HG02759 (cell line): ENCODE data around the gene DNAJC30.

Experiments used
- ATAC-seq: cut with Tn5 transposase; IDR thresholded peaks from one replicate; pipeline ENCODE4 v1.9.1; 2021; ENCODE audit warnings: mild to moderate bottlenecking, moderate library complexity; ENCODE audit not compliant: unreplicated experiment

The DNAJC30 gene

DNA sequence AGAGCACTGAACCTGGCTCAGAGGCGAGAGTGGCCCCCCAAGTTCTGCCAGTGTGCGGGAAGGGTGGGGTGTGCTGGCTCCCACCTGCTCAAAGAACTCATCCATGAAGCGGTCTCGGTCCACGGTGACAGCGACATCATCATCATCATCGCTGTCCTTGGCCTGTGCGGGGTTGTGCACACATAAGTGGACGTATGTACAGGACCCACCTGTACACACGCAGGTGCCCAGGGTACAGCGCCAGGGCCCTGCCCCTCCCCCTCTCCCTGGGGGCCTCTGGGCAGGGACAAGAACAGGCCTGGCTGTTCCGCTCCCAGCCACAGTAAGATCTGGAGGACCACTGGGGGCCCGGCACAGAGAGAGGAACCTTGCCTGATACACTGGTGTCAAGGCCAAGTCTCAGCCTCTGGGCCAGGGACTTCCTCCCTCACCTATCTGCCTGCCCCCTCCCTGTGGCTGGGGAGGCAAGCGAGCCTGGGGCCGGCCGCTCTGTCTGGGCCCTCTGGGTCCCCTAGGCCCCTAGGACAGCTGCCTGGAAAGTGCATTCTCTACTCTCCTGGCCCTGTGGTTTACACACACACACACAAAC lies 25.8 kb upstream of the DNAJC30 start:
- no peak for ATAC-seq

DNA sequence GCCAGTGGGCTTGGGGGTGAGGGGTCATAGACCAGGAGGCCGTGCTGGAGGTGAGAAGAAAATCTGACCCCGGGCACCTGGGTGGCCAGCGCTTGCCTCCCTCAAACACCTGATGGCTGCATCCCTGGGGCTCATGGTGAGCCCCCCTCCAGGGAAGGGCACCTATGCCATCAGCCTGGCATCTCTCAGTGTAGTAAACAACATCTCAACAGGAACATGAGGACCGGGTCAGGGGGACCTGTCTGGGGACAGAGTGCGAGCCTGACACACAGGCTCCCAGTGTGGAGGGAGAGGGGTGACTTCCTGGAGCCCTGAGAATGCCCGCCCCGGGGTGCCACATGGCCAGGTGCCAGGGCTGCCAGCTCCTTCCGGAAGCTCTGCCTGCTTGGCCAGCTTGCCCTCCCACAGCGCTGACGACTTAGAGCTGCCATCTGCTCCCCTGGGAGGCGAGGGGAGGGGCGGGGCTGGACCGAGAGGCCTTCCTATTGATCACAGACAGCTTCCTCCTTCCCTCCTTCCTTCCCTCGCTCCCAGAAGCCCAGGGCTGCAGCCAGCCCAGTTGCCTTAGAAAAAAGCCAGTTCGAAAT lies 23.9 kb upstream of the DNAJC30 start:
- ATAC-seq, result no peak

DNA sequence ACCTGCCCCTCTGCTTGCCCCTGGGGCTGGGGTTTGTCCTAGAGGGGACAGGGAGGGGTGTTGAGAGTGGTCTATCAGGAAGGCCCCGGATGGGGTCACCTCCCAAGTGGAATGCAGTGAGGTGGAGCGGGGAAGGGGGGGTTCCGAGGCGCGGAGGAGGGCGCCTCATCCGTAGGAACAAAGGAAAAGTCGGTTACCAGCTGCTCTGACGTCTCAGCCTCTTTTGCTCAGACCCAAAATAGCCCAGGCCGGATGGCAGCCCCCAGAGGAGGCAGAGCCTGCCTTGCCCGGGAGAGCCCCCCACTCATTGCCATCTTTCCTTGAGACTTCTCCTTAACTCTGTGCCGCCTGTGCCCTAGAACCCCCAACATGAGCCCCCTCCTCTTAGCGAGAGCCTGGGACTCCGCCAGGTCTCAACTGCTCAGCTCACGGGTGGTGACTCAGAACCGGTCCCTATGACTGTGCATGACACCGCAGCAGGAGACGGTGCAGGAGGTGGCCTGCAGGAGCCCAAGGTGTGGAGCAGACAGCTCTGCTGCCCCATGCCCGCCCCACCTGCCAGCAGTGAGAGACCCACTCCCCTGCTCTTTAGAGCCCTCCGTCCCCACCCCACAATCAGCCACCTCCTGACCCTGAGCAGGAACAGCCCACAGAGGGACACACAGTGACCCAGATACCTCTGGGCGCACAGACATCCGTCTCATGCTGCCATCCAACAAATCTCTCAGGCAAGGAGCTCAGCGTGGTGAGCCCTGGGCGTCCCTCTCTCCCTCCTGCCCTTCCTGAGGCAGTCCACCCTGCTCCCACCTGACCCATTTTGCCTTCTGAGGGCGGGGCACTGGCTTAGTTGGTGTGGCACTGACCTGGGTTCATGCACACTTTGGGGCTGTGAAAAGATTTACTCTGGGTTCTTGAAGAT lies 23.1 kb upstream of the DNAJC30 start:
- ATAC-seq, result no peak

DNA sequence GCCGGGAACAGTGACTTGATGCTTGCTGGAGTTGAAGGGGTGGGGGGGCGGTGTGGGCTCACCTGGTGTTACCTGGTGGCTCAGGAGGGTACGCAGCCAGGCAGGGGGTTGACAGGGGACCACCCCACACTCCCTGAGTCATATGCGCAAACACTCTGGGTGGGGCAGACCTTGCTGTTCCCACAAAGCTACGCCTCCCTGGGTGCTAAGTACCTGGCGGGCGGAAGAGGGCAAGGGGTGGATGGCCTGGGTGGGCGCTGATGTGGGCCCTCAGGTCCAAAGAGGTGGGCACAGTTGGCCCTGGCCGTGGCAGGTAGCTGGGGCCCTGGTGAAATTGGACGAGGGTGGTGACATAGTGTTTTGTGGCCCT lies 22.3 kb upstream of the DNAJC30 start:
- no peak for ATAC-seq

DNA sequence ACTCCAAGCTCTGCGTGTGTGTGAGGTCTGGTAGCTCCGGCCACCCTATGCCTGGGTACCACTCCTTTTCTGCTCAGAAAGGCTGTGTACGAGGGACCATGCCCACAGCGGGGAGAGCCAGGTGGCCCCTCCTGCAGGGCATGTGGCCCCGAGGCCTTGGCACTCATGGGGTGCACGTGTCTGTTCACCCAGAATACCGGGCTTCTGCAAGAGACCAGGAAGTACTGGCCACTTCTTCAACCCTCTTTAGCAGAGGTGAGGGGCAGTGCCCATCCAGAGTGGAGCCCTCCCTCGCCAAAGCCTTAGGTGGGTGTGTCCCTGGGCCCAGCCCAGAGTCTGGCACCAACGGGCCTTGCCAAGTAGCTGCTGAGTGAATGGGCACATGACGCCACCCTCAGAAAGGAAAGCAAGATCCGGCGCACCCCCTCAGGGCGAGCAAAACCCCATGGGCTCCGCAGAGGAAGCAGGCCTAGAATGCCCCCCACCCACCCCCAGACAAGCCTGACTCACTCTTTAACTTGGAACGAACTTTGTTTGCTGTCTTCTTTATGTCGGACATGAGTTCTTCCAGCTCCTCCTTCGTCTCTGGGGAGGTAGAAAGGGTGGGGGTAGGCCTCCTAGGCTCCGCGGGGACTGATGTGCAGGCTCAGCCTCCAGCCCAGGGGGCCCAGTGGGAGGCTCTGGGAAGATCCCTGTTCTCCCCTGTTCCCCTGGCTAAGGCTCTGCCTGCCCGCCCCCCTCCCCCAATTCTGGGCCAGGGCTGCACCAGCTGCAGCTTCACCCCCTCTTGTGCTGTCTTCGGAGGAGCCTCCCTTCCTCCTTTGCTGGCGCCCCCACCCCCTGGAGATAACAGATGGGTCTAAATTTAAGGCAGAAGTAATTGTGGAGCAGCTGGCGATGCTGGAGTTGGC lies 21.6 kb upstream of the DNAJC30 start:
- no peak for ATAC-seq

DNA sequence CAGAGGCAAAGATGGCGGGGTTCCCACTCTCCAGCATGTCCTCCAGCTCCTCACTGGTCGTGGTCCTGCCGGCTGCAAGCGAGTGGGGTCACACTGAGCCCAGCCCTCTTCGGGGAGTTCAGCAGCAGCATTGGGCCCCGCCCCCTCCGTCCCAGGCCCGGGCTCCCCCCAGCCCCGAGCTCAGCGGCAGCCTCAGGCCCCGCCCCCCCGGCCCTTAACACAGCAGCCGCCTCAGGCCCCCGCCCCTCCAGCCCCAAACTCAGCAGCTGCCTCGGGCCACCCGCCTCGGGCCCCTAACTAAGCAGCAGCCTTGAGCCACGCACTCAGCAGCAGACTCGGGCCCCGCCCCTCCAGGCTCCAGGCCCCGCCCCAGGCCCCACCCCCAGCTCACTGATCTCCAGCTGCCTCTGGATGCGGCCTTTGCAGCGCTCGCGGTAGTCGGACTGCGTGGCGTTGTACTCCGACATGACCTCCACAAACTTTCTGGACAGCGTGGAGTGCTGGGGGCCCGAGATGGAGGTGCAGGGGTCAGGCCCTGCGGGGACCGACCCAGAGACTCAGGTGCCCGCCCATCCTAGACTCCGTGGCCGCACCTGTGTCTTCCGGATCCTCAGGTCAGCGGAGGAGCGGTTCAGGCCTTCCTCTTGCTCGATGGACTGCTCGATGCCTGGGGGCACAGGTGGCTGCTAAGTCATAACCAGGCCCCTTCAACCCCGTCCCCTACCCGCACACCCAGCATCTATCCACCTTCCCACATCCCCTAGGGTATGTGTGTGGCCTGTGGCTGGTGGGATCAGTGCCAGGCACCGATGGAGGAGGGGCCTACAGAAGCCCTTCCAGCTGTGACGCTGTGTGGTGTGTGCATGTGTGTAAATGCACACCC lies 20.7 kb upstream of the DNAJC30 start:
- ATAC-seq, result no peak

DNA sequence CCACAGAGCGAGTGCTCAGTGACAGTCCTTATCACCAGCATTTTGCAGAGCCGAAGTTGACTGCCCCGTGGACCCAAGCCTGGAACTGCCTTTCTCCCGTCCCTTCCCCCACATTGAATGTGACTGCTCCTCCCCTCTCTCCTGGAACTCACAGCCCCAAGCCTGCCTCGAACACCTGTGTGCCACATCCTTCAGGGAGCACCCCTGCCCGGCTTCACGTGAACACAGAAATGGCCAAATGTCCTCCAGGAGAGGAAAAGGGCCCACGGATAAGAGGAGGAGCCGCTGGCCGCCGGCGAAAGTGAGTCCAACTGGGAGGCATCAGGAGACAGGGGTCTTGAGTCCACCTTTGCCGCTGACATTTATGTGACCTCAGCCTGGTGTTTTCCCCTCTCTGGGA lies 20.0 kb upstream of the DNAJC30 start:
- no peak for ATAC-seq

DNA sequence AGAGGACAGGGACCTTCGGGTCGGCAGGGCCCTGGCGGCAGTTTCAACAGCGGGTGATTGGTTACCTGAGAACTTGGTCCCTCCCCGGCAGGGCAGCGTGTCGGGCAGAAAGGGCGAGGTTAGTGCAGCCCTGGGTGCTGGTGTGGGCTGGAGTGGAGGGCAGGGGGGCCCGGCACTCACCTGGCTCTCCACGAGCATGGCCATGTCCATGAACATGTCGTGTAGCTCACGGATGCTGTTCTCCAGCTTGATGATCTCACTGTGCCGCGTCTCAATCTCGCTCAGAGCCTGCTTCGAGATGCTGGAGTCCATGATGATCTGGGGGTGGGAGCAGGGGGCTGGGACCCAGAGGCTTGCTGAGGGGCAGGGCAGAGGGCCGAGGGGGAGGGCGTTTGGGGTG lies 19.4 kb upstream of the DNAJC30 start:
- ATAC-seq, result no peak

DNA sequence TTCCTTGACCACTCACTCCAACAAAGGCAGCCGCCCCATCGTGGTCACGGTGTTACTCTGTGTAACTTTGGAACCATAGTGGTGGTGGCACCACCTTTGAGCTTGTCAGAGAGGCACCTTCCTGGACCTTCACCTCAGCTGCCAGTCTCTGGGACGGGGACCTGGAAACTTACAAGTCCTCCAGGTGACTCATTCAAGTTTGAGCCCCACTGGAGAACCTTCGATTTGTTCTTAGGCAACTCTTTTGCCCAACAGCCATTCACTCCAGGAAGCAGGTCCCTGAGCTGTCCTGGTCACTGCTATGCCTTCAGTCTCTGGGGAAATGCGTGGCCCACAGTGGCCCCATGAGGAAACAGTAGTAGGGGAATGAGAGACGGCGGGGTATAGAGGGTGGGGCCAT lies 19.0 kb upstream of the DNAJC30 start:
- no peak for ATAC-seq

DNA sequence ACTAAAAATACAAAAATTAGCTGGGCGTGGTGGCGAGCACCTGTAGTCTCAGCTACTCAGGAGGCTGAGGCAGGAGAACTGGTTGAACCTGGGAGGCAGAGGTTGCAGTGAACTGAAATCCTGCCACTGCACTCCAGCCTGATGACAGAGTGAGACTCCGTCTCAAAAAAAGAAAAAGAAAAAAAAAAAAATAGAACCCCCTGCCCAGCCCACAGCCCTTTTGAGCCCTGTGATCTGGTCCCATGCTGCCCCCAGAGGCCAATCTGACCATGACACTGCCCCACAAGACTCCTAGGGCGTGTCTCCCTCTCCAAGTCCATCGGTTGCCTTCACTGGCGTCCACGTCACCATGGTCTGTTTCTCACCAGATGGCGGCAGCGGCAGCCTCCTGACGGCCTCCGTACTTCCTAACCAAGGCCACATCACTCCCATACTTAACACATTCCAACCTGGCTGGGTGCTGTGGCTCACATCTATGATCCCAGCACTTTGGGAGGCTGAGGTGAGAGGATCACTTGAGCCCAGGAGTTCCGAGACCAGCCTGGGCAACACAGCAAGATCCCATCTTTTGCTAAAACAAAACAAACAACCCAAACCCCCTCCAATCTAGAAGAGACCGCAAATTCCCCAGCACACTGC lies 18.2 kb upstream of the DNAJC30 start:
- ATAC-seq, result no peak

DNA sequence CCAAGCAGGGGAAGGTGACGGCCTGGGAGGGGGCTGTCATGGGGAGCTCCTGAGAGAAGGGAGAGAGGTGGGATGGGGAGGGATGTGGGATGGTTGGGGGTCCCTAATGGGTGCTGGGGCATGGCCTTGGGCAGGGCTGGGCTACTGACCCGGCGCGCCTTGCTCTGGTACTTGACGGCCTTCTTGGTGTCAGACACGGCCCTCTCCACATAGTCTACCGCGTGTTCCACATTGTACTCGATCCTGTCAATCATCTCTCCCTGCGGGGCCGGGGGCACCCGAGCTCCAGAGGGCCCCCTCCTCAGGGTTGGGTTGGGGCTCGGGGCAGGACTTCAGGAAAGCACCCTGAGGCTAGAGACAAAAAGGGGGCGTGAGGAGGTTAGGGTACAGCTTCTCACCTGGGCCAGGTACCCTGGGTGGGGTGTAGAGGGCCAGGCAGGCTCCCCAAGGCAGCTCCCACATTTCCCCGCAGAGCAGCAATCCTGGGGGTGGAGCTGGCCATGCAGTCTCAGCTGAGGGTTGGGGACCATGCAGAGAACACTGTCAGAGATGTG lies 17.4 kb upstream of the DNAJC30 start:
- no peak for ATAC-seq

DNA sequence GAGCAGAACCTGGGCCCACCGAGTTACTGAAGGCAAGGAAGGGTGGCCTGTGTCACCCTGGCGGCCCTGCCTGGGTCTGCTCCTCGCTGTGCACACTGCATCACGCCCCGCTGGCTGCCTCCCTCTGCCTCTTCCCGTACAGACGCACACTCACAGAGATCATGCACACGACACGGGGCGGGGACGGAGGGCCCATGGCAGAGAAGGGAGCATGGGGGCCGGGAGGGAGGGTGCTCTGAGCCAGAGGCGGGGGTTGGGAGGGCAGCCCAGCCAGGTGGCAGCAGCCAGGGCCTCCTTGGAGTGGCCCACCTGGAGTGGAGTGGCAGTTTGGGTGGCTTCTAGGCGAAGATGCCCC lies 16.8 kb upstream of the DNAJC30 start:
- ATAC-seq, result no peak

DNA sequence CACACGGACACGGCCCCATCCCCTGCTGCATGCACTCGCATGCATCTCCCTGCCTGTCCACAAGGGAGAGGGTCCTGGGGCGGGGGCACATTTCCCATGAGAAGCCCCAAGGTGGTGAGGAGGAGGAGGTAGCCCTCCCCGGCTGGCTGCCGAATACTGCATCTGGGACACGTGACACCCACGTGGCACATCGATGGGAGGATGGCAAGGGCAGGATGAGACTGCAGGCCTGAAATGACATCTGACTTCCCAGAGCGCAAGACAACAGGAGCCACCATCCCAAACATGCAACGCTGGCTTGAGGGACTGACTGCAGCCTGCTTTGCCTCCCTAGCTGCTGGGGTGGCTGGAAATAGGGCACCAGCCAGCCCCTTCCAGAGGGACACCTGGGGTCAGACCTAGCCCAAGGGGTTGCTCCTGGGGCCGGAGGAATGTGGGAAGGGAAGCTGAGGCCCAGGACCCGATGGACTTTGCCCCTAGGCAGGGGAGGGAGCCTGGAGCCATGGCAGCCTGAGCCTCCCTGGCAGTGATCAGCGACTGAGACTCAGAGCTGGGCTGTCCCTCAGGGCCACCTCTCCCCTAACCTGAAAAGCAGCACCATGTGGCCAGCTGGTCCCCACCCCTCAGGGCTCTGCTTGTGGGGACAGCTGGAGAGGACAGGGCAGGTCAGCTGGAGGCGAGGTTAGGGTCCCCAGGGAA lies 16.3 kb upstream of the DNAJC30 start:
- no peak for ATAC-seq

DNA sequence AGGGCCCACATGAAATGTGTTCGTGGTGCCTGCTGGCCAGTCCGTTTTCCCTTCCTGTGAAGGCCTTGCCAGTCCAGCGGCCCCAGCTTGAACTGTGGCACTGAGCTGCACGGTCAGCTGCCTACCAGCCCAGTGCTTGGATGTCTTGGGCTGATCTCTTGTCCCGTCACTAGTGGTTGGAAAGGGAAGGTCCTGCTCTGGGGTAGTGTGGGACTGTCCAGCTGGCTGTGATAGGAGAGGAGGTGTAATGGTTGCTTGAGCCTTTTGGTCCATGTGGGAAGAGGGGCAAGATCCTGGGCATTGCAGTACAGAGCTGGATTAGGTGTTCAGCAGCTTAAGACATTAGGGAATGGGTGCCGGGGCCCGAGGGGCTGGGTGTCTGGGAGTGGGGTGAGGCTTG lies 15.2 kb upstream of the DNAJC30 start:
- no peak for ATAC-seq

DNA sequence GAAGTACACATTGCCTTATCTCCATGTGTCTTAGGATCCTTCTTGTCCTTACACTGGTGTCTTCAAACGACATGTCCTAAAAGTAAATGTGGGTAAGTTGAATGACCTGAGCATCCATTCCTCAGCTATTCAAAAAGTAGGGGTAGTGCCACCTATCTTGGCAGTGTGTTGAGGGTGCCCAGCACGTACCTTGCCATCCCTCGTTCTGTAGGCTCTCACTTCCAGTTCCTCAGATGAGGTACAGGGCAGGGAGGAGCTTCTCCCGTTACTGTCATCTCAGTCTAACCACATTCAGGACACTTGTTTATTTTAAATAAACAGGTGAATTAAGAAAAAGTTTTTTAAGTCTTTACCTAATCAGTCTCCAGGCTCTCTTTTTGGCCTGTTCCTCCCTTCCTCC lies 13.1 kb upstream of the DNAJC30 start:
- ATAC-seq, result no peak

DNA sequence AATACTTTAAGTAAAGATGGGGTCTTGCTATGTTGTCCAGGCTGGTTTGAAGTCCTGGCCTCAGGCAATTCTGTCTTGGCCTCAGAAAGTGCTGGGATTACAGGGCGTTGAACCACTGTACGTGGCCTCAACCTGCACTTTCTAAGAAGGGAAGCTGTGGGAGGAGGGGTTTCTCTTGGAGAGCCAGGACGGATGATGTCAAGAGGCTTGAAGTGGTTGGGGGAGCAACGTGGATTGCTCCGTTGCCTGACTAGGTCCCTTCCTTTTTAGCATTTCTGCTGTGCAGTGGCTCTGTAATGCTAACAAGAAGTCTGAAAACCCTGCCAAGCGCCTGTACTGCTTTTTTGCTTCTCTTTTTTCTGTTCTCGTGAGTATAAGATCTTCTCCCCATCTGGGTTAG lies 7.4 kb upstream of the DNAJC30 start:
- no peak for ATAC-seq

DNA sequence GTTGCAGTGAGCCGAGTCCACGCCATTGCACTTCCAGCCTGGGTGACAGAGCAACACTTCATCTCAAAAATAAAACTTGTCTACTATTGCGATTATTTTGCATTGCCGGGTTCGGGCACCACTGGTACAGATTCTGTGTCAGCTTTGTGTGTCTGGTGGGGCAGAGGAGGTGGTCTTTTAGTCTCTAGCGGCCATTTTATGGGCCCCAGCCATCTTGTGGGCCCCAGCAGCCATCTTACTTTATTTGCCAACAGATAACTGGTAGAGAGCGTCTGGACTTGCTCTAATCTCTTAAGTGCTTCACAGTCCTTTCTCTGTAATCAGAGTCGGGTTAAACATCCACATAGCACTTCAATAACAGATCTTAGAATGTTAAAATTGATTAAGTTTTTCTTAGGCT lies 5.0 kb upstream of the DNAJC30 start:
- ATAC-seq, result no peak

DNA sequence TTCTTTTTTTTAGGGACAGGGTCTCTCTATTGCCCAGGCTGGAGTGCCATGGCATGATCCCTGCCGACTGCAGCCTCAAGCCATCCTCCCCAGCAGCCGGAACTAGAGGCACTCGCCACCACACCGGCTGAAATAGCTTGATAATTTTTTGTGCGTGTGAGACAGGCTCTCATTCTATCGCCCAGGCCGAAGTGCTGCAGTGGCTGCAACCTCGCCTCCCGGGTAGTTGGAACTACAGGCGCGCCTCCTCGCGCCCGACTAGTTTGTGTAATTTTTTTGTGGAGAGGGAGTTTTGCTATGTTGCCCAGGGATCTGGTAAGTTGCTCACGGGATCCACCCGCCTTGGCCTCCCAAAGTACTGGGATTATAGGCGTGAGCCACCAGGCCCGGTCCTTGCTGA lies 2.1 kb upstream of the DNAJC30 start:
- no peak for ATAC-seq
